ENCODE results near the gene FKBP10. TPM values are rescaled to one million over a fixed set of nuclear protein-coding genes. Genes with fewer than 3 reads are reported as not detected.

The FKBP10 gene
- total RNA-seq, 1 donor from 2014 or later, result 143 TPM

DNA sequence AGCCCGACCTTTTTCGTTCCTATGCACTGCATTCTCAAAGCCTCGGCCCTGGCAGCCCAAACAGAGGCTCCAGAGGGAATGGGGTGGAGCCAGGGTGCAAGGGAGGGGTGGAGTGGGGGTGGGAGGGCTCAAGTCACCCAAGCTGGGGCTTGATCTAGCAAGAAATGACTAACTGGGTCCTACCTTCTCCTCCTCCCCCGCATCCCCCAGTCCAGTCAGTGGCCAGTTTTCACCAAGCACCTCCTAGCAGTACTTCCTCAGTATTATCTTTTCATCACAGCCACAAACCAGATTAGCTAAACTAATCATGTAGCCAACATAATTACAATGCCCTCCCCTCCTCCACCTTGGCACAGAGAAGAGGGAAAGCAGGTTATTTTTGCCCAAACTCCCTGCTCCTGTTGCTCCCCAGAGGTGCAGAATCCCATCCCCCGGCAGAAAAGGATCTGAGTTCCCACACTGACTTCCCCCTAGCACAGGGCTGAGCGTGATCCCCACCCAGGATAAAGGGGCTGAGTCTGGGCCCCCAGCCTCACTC lies 28.5 kb upstream of the FKBP10 start:
- H3K4me3 ChIP-seq (ENCODE audit: low read depth, low read length), result peak overlapping the region; percentile 92
- DNase-seq (ENCODE audit: low read depth), result no peak
- no peak for TF ChIP-seq CTCF (conservative IDR thresholded peaks at IDR 0.05; ENCODE audit: low read depth, low read length)

DNA sequence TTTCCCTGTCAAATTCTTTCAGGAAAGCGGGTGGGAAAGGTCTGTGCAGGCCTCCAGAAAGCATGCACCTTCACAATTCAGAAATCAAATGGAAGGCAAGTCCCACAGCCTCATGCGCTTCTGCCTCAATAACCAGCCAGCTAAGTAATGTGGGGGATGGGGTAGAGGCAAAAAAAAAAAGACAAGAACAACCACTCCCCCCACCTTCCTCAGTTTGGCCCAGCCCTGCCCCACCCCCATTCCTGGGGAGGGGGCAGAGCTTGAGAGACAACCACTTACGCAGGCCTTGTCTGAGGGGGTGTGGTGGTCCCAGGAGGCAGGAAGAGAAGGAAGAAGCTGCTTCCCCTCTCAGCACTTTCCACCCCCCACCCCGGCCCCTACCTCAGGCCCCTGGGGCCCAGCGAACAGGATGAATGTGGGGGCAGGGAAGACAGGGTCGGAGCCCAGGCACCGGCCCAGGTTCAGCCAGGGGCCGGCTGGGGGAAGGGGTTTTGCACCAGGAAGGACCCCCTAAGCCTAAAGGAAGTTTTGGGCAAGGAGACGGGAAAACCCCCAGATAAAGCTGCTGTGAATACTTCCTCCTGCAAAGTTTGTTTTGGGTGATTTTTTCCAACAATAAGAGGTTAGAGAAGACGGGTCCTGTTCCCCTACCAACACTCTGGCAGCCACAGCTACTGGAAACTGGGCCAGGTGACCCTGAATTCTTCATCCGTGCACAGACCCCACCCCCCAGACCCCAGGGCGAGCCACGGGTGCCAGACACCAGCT lies 27.5 kb upstream of the FKBP10 start:
- DNase-seq (ENCODE audit: low read depth), result no peak
- TF ChIP-seq CTCF (conservative IDR thresholded peaks at IDR 0.05; ENCODE audit: low read depth, low read length), result no peak

DNA sequence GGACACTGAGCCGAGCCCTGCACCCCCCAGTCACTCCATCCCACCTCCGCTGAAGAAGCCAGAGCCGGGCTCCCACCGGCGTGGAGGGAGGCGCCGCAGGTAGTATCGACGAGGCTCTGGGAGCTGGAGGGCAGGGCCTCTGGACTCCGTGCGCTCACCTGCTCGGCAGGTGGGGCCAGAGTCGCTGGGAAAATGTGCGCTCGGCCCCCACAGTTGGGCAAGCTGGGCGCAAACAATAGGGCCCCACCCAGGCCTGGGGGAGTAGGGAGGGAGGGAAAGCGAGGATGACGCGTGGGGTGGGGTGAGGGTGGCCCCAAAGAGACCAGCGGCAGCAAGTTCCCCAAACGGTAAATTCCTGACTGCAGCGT lies 27.0 kb upstream of the FKBP10 start:
- peak overlapping the region; percentile 92 for H3K4me3 ChIP-seq (ENCODE audit: low read depth, low read length)
- no peak for DNase-seq (ENCODE audit: low read depth)

More for the DNA sequence above, 27.5 kb upstream of the FKBP10 start:
- H3K4me3 ChIP-seq (ENCODE audit: low read depth, low read length), result peak overlapping the region; percentile 92

DNA sequence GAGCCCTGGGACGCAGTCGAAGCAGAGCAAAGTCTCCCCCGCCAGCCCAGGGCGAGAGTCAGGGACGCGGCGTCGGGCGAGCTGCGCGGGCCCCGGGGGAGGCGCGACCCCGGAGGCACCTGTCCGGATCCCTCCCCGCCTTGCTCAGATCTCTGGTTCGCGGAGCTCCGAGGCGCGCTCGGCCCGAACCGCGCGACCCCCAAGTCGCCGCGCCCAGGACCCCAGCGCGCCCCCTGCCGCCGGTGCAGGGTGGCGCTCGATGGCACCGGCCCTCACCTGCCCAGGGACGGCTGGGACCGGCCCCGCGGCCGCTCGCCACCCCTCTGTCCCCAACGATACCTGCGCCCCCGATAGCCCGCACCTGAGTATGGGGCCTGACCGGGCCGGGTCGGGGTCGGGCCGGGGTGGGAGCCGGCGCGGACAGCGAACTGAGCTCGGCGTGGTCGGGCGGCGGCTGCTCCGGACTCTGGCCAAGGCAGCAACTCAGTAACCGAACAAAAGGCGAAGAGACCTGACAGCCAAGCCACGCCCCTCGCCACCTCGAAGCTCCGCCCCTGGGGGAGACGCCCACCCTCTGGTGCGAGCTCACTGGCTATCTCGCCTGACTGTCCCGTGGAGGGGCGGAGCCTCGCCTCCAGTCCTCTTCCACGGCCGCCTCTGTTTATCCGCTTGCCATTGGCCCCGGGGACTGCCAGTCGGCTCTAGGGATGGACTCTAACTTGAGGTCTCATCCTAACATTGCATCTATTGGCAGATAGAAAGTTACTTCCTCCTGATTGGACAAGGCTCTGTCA lies 26.4 kb upstream of the FKBP10 start, which contains the start of gene JUP:
Gene JUP, minus strand, starts transcription at position 485 of the 794 bp plus-strand sequence. CDS start 14,857 bp downstream, outside the sequence.
- DNase-seq (ENCODE audit: low read depth), result peak; percentile 86
- peak within 1 kb of the TSS; percentile 92 for H3K4me3 ChIP-seq (ENCODE audit: low read depth, low read length)
- peak; percentile 66 for TF ChIP-seq CTCF (conservative IDR thresholded peaks at IDR 0.05; ENCODE audit: low read depth, low read length)

More for the DNA sequence above, 27.0 kb upstream of the FKBP10 start:
- no peak for TF ChIP-seq CTCF (conservative IDR thresholded peaks at IDR 0.05; ENCODE audit: low read depth, low read length)

GRCh38 chr17:41787021-41787418 lies 25.8 kb upstream of the FKBP10 start:
- no peak for DNase-seq (ENCODE audit: low read depth)
- TF ChIP-seq CTCF (conservative IDR thresholded peaks at IDR 0.05; ENCODE audit: low read depth, low read length), result no peak
- no peak overlapping the region for H3K4me3 ChIP-seq (ENCODE audit: low read depth, low read length)

- DNase-seq (ENCODE audit: low read depth), result no peak
- TF ChIP-seq CTCF (conservative IDR thresholded peaks at IDR 0.05; ENCODE audit: low read depth, low read length), result no peak
- peak overlapping the region; percentile 35 for H3K4me3 ChIP-seq (ENCODE audit: low read depth, low read length)
Measured at GRCh38 chr17:41792845-41793783, 19.7 kb upstream of the FKBP10 start.

All from epithelial cell of proximal tubule (primary cell).